Stimulated activated CD8-positive, alpha-beta memory T cell treated with anti-CD3 and anti-CD28 coated beads, Interleukin-4, amount 100 ng/mL, for 24 hours (primary cell): ENCODE results near the gene RAPGEF4.

Source experiments
- DNase-seq: peaks from one replicate; pipeline ENCODE4 v3.0.0-alpha.2; 2020; ENCODE audit warnings: low read depth

The RAPGEF4 gene

DNA sequence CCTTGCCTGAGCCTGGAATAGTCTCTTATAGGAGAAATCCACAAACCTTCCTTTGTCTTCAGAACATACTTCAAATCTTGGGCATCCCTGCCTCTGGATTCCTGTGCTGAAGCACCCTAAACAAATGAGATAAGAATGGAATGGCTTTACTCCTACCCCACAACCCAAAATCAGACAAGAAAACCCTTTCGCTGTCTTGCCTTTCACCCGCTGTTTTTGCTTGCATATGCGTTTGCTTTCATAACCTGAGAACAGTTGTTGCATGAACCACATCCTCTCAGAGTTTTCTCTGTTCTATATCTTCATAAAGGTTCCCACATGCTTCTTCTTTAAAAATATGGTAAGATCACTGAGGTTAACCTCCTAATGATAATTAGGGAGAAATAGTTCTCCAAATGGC lies 207.9 kb downstream of the RAPGEF4 start:
- DNase-seq = no peak

DNA sequence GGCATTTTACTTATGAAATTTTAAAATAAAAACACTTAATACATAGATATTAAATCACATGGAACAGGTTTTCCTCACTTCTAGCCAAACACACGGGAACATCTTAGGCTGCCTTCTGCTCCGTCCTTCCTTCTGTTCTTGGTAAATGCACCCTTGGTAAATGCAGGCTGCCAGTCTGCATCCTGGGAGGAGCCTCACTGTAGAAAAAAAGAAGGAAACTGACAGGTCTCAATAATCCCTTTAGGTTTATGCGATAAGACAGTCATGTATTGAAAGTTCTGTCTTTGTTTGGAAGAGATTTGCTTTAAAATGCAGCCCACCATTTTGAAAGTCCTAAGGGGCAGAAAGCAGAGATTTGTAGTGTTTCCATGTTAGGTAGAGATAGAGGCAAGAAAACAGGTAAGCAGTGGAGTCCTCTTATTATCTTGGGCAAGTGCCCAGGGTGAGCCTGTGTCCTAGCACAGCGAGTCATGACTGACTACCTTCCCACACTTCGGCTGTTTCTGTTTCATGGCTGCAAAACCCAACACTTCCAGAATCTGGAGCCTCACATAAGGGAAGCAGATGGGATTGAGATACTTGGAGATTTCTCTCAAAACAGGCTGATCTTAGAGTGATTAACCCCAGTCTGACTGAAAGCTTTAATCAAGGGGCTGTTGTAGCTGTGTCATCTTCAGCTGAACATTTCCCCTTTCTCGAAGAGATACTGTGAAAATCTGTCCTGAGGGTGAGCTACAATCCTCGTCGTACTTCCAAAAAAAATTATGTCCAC lies 208.6 kb downstream of the RAPGEF4 start:
- no peak for DNase-seq

DNA sequence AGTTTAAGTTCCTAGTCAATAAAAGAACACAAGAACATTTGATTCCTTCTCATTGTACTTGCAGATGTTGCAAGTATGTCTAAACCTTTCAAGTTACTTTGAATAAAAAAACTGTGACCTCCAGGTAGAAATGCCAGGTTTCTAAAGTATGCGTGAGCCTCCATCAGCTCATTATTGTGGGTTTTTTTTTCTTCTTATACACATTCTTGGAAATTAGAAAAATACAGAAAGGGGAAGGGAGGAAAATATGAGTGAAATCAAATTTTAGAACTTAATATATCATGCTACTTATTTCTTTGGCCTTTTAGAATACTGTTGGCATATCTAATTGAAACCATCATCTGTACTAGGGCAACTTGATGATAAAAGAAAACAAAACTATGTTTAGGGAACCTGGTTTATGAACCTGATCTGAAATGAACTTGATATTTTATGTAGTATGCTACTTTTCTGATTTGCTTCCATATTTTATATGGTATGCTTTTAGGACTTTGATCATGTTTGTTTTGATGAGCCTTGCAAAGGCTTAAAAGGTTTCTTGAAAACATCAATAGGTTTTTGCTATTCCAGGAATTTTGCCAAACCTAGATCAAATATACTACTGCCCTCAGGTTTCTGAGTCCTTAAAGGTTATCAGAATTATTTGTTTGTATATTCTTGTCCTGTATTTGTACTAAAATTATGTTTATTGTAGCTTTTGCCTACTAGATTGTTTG lies 209.3 kb downstream of the RAPGEF4 start:
- no peak for DNase-seq

DNA sequence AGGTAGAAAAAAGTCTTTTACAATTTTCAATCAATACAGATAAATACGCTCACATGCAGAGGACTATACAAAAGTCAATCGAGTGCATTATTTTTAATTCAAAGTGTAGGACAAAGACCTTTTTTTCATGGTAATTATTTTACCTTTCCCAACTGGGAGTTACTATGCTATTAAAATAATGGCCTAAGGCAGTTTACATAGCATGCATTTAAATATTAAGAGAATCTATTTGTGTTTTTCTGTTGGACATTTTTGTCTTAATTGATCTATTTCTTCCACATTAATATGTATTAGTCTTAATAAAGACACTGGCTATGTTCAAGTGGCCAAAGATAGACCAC lies 209.8 kb downstream of the RAPGEF4 start:
- DNase-seq = no peak

DNA sequence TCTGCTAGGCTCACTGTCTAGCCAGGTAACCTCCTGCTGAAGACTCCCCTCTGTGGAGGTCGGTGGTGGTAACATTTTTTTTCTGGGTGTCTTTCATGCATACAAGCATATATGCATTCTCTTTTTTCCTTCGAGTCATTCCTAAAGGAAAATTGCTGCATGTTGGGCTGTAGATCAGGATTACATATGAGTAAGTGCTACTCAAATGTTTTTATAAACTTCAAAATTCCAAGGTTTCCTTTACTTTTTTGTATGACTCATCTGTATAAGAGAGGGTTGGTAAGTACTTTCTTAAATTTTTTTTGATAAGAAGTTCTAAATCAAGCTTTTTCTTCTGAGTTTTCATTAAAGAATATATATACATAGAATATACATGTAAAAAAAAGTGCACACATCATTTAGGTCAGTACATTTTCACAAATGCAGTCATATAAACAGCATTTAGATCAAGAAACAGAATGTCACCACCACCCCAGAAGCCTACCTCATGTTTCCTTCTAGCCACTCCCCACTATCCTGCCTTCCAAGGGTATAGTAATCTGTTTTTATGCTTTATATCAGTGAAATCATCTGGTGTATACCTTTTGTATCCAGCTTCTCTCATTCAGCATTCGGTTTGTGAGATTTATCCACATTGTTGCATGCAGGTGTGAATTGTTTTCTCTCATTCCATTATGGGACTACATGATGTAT lies 212.0 kb downstream of the RAPGEF4 start:
- DNase-seq = no peak

DNA sequence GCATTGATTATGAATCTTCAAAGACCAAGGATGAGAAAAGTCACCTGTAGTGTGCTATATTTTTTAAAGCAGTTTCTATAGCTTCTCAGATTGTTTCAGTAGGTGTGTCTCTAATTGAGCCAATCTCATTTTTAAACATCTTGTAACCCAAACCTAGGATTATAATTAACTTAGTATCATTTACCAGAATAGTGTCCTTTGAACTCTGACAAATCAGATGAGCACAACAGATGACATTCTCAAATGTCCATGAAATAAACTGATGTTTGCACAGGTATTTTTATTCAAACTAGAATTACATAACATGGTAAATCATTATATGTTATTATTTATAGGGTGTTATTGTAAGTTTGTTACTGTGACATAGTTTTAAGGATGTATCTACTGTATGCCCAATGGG lies 213.9 kb downstream of the RAPGEF4 start:
- DNase-seq = no peak

DNA sequence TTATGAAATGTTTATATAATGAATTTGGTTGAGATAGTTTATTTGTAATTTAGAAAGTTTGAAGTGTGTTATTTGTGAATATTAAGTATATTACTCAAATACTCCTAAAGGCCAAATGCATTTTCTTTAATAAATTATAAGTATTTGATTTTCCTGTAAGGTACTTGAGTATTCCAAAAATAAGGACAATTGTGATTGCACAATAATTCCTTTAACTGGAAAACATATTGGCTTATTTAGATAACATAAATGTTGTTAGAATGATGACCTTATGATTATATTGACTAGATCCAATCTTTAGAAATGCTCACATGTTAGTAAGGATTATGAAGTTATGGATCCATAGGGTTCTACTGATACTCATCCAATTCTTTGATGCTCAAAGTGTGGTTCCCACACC lies 214.9 kb downstream of the RAPGEF4 start:
- DNase-seq = no peak

DNA sequence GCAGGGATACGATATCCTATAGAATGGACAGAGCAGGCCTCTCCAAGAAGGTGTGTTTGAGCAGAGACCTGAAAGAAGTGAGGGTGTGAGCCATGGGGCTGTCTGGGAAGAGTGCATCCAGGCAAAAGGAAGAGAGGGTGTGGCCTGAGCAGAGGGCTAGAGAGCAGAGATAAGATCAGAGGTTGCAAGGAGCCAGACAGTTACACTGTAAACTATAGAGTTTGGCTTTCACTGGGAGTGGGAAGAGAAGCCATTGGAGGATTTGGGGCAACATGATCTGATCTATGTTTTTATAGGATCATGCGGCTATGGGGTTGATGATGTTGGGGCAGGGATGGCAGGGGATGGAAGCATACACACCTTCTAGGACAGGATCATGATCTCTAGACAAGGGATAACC lies 215.9 kb downstream of the RAPGEF4 start:
- DNase-seq = no peak

DNA sequence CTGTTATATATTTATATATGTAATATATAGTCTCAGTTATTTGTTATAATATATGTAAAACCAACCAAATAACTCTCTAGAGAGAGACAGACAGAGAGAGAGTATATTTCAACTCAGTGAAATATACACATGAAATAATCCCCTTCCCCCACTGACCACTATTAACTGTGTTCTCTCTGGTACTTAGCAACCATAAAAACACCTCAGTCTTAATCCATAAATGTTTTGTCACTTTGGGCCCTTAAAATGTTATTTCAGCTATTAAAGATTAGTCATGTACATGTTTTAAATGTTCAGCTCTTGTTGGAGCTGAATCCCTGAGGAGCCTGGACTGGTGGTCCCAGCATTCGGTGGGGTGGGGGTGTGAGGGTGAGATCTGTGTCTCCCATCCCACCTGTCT lies 217.8 kb downstream of the RAPGEF4 start:
- DNase-seq = no peak

DNA sequence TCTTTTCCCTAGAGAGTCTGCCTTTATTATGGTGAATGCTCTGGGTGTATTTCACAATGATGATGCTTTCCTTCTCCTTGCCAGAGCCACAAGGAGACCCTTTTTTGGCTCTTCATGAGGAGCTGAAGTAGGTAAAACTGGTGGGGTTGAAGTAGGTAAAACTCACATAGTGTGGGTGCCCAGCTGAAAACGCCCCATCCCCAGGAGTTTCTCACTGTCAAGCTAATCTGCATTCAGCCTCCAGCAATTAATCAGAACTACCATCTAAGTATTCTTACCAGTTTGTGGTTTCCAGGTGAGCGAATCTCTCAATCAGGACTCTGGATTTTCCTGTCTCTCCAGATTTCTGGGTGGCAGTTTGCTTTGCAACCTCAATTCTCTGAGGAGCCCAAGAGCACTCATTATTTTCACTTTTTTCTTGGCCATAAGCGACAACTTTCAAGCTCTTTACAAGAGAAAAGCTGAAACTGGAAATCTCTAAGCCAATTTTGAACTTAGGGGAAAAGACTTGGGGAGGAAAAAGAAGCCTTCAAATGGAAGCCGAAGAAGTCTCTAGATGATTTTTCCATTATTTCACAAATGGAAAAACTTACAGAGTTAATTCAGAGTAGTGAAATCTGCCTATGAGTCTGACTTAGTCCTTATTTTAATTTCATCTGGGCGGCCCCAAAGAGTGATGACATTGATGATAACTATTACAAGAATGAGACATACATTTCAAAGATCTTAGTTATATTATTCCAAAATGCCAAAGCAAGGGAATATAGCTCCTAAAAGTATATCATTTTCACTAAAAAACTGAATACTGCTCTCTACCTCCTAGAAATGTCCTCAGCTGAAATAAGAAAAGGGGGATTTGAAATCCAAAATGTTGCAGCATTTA lies 218.6 kb downstream of the RAPGEF4 start:
- DNase-seq = no peak

DNA sequence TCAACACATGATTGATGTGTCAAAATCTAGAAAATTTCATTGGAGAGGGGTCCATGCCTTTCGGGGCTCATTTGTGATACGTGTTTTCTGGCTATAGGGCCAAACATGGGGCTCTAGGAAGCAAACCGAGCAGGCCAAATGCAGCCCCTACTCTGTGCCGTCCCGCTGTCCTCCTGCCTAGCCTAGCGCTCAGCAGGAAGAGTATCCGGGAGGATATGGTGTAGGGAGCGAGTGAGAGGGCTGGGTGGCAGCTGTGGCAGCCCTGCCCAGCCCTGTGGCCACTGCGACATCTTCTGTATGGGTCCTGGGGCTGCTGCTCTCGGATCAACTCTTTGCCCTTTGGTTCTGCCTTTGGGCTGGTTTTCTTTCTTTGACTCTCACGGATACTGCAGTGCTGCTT lies 219.9 kb downstream of the RAPGEF4 start:
- no peak for DNase-seq

DNA sequence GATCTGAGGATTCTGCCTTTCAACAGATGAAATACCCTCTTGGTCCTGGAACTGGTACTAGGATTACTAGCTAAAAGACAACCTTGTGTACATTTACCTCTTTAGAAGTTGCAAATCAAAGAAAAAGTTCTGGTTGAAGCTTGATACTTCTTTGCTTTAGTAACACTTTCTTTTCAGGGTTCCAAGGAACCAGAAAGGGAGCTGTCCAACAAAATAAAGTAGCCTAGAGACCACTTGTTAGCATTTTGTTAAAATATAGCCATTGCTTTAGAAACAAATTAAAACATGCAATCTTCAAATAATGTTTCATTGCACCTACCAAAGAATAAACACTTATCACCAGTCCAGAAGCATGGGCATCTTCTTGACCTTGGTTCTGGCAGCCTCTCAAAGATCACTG lies 222.1 kb downstream of the RAPGEF4 start:
- no peak for DNase-seq

DNA sequence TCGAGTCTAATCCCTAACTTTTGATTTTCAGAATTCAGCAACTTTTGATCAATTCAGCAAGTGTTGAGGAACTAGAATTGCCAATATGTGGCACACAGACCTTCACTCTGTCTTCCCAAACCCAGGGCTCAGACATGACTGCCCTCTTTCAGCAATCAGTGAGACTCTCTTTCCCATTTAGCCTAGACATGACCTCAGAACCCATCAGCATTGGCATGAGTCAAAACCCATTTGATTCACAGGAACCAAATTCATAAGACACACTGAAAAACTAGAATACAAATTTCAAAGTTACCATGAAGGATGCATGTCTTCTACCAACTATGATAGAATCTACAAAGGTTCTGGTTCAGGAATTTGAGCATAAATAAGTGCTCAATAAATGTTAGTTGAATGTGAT lies 226.4 kb downstream of the RAPGEF4 start:
- no peak for DNase-seq

DNA sequence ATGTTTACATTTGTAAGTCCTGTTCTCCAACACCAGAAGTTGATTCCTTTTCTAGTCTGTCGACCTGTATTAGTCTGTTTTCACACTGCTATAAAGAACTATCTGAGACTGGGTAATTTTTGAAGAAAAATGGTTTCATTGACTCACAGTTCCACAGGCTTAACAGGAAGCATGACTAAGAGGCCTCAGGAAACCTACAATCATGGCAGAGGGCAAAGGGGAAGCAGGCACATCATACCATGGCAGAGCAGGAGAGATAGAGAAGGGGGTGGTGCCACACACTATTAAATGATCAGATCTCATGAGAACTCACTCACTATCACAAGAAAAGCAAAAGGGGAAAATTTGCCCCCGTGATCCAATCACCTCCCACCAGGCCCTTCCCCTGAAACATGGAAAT lies 227.2 kb downstream of the RAPGEF4 start:
- DNase-seq = no peak

DNA sequence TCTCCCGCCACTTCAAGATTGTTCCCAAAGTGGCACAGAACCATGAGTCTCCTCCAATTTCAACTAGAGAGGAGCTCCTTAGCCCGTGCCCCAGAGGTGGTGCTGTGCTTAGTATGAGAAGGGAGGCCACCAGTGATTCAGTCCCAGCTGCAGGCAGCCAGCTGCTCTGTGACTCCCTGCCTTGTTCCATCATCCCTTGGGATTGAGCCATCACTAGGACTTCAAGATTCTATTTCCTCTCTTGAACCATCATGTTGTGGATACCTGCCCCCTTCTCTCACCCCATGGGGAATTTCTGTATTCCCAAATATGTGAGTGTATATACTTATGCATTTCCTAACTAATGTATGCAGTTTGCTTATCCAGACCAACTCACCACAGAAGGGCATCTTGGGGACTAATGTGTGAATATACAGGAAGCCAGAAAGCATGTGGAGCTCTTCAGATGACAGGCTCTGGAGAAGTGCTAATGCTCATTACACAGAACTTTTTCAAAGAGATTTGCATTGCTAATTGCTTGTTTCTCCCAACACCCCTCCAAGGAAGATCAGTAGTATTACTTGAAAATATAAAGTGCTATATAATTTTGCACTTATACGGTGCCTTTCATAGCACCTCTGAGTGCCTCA lies 229.0 kb downstream of the RAPGEF4 start:
- no peak for DNase-seq

DNA sequence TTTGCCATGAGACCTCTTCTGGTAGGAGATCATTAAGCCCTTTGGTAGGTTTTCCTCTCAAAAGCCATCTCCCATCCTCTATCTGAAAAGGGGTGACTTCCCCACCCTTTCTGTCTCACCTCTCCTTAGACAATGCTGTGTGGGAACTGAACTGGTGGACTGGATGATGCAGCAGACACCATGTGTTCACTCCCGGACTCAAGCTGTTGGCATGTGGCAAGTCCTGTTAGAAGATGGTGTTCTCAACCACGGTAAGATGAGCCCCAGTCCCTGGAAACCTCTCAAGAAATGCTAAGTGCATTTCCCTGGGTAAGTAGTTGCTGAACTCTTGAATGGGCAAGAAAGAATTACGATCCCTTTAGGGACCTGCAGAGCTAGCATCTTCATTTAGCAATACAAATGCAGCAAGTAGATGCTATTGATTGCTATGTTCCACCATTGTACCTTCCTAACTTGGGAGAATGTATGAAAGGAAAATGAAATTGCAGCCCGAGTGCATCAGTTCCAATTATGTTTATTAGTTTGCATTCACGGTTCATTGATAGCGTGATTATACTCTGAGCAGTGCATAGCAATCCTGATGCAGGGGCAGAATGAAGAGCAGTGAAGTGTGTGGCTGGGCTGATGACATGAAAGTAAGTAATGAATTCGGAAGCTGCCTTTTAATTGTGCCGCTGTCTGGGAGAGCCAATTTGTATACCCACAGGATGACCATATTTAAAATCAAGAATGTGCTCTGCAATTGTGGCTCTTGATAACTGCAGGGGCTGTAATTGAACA lies 230.0 kb downstream of the RAPGEF4 start:
- DNase-seq = no peak

DNA sequence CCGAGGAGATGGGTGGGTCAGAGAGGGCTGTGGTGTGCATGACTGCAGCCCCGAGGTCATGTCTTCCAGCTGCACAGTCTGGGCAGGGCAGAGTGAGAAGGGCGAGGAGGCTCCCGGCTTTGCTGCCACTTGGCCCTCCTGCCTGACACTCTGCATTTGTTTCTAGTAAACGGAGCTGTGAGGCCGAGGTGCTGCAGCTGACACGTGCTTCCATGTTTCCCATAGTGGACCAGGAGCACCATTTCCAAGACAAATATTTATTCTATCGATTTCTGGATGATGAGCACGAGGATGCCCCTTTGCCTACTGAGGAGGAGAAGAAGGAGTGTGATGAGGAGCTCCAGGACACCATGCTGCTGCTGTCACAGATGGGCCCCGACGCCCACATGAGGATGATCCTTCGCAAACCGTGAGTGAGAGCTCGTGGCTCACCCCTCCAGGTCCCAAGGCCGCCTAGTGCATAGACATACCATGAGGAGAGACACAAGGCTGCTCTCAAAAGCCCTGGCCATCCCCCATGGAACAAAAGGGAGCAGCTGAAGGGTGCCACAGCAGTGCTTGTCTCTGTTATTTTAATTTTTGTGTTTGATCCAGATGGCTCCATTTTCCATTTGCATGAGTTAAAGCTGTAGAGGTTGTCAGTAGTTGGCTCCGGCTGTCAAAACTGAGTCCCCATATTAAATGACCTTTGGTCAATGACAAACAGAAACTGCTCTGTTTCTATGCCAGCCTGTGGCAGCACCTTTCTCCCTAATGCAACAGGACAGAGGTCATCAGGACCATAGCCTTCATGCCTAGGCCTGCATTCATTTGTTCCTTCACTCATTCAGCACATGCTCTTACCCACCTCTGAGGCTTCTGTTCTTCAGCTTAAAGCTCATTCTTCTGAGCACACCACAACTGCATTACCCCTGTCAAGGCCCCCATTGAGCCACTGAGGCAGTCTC lies 231.7 kb downstream of the RAPGEF4 start:
- no peak for DNase-seq

DNA sequence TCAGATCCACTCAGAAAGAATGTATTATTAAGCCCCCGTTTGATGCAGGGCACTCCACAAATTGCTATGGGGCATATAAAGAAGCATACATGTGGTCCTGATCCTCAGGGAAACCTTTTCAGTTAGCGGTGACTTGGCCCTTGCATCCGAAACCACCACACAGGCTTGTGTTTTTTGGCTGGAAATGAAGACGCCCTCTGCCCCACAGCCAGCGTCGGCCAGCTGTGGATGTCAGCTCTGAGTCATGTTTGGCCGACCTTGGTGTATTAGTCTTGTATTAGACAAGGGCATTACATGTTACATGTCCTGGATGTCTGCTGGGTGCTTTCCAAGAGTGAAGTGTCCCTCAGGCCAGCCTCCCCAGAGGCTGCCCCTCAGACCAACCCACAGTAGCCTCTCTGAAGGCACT lies 232.4 kb downstream of the RAPGEF4 start:
- DNase-seq = no peak

DNA sequence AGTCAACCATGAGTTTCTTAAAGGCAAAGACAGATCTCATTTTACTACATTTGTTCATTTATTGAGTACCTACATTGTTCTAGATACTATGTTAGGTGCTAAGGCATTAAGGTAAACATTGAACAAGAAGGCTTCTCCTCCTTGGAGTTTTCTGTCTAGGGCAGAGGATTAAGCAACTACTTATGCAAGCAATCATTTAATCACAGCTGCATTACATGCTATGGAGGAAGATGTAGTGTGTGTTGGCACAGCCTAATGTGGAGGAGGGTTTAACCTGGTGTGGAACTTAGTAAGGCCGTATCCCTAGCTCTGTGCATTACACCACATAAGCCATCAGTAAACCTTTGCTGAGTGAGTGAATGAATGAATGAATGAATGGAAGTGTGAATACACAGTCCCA lies 233.5 kb downstream of the RAPGEF4 start:
- DNase-seq = no peak

DNA sequence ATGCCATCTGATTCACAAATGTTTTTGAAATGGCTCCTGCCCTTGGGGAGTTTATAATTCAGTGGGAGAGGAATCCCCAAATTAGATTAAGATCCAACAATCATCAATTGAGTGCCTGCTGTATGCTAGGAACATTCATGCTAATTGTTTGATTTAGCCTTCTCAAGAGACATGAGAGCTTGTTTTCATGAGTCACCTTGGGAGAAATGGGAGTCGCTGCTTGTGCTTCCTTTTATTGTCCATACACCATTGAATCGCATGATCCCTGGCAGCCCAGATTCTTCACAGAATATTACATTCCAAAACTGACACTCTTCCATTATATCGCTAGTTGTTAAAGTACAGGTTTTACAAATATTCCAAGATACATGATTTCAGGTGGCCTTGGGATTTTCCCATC lies 234.0 kb downstream of the RAPGEF4 start:
- no peak for DNase-seq
